Sigmoid colon (tissue), 4 donors: Measurements from ENCODE around the gene ADAM19.

Experiments
- CTCF ChIP-seq, 4 experiments: fragments of 450-650 bp in 3 of 4; fragments of 200-600 bp in 1 of 4; IDR thresholded peaks; one replicate each; pipeline ENCODE4 v1.5.1; 2016 to 2019; ENCODE audit warnings: antibody characterized with exemption in 4 of 4, mild to moderate bottlenecking in 3 of 4, moderate library complexity in 2 of 4
- EP300 ChIP-seq, 4 donors: sonication (generic); formaldehyde crosslinking; IDR thresholded peaks; one replicate each; pipeline ENCODE4 v1.6.1; 2017; ENCODE audit warnings: antibody characterized with exemption in 4 of 4

- TF ChIP-seq EP300 (IDR thresholded peaks at IDR 0.05) (no peak), CTCF (IDR thresholded peaks at IDR 0.05) (no peak)
These were observed 55.9 kb downstream of the ADAM19 start for GRCh38 chr5:157519579-157520253.
